Esophagus muscularis mucosa (tissue), 4 donors: ENCODE measurements around the gene PAX3. TPM values are rescaled to one million over a fixed set of nuclear protein-coding genes. Genes with fewer than 3 reads are reported as not detected.

Experiments used
- DNase-seq: peaks from one replicate; pipeline ENCODE4 v3.0.0-alpha.2; 2017; ENCODE audit errors: extremely low spot score
- H3K27ac ChIP-seq, 4 donors: fragments of 200-600 bp; sonication (generic); replicated peaks in 1 of 4; 1 replicate in 3 of 4; 2 replicates in 1 of 4; pipeline ENCODE4 v1.5.1; 2016 to 2019; ENCODE audit warnings: mild to moderate bottlenecking in 1 of 4
- H3K27me3 ChIP-seq, 4 donors: fragments of 200-600 bp; sonication (generic); one replicate each; pipeline versions ENCODE4 v1.5.1 to v1.6.0; 2016 to 2019
- H3K36me3 ChIP-seq, 4 donors: fragments of 200-600 bp; sonication (generic); one replicate each; pipeline ENCODE4 v1.5.1; 2016 to 2019
- H3K4me1 ChIP-seq, 4 donors: fragments of 200-600 bp; sonication (generic); one replicate each; pipeline ENCODE4 v1.5.1; 2016 to 2019
- H3K4me3 ChIP-seq, 4 donors: fragments of 200-600 bp; sonication (generic); 1 replicate in 2 of 4; 2 replicates in 2 of 4; pipeline ENCODE4 v1.5.1; 2016 to 2019; ENCODE audit warnings: mild to moderate bottlenecking in 4 of 4, moderate library complexity in 1 of 4
- H3K9me3 ChIP-seq, 4 donors: fragments of 200-600 bp; sonication (generic); 1 replicate in 3 of 4; 2 replicates in 1 of 4; pipeline ENCODE4 v1.5.1; 2016 to 2019
- EP300 ChIP-seq: sonication (generic); formaldehyde crosslinking; IDR thresholded peaks from one replicate; pipeline ENCODE4 v1.6.1; 2017; ENCODE audit warnings: antibody characterized with exemption
- POLR2A ChIP-seq: fragments of 450-650 bp; IDR thresholded peaks from one replicate; pipeline ENCODE4 v1.6.1; 2017; ENCODE audit warnings: antibody characterized with exemption, moderate library complexity, mild to moderate bottlenecking, low read depth
- POLR2AphosphoS5 ChIP-seq, 2 donors: sonication (generic); formaldehyde crosslinking; IDR thresholded peaks; one replicate each; pipeline ENCODE4 v1.6.1; 2017; ENCODE audit warnings: antibody characterized with exemption in 2 of 2
- WGBS: methylation state at CpG from one replicate; pipeline ENCODE4 v1.1.5; 2018; 5-methylcytosine and 5-hydroxymethylcytosine counted together
- intact Hi-C: fragments of 100-400 bp; cut with DNase I; formaldehyde crosslinking; loops from one replicate; pipeline ENCODE4 v1.15.1; 2023
- total RNA-seq, 4 donors: library from RNA; depleted of rRNA; stranded (reverse); fragments of >200 nt; gene quantifications; one replicate each; pipeline versions ENCODE4 v1.1.0 to v1.2.1, GENCODE V29; 2016
- TF ChIP-seq, protein P1 (sequence below), 3 experiments: fragments of 200-600 bp in 2 of 3; fragments of 450-650 bp in 1 of 3; sonication (generic) in 2 of 3; IDR thresholded peaks; one replicate each; pipeline ENCODE4 v1.5.1; 2017 to 2019; ENCODE audit warnings: antibody characterized with exemption in 3 of 3, mild to moderate bottlenecking in 2 of 3, moderate library complexity in 1 of 3

PAX3 gene
- total RNA-seq, 4 donors from 2014 or later: not detected

- intact Hi-C loops: no loop called here
- Histone ChIP-seq H3K27me3 (peaks cover 0 to 36% (median 0%) of the 10 kb centered on the region in 4 donors), H3K36me3 (no peaks in the 10 kb centered on the region), H3K9me3 (no peaks in the 10 kb centered on the region), H3K4me3 (no peak overlapping the region), H3K27ac (no peak overlapping the region), H3K4me1 (no peaks in the 10 kb centered on the region)
- WGBS: 24% methylated on average over 6 of the region's 6 CpGs
- TF ChIP-seq, protein P1, sequence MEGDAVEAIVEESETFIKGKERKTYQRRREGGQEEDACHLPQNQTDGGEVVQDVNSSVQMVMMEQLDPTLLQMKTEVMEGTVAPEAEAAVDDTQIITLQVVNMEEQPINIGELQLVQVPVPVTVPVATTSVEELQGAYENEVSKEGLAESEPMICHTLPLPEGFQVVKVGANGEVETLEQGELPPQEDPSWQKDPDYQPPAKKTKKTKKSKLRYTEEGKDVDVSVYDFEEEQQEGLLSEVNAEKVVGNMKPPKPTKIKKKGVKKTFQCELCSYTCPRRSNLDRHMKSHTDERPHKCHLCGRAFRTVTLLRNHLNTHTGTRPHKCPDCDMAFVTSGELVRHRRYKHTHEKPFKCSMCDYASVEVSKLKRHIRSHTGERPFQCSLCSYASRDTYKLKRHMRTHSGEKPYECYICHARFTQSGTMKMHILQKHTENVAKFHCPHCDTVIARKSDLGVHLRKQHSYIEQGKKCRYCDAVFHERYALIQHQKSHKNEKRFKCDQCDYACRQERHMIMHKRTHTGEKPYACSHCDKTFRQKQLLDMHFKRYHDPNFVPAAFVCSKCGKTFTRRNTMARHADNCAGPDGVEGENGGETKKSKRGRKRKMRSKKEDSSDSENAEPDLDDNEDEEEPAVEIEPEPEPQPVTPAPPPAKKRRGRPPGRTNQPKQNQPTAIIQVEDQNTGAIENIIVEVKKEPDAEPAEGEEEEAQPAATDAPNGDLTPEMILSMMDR (IDR thresholded peaks at IDR 0.05): no peak
- TF ChIP-seq EP300 (no peak), POLR2A (no peak), POLR2AphosphoS5 (IDR thresholded peaks at IDR 0.05) (no peak)
- no peak for DNase-seq
Observed at GRCh38 chr2:222257645-222258044, 41.2 kb downstream of the PAX3 start.

GRCh38 chr2:222256250-222256649 lies 42.5 kb downstream of the PAX3 start:
- no peaks in the 10 kb centered on the region for H3K4me1 ChIP-seq
- 13% methylated on average over 8 of the region's 8 CpGs for WGBS
- no peak for TF ChIP-seq POLR2A
- no peak for TF ChIP-seq EP300
- no peak for TF ChIP-seq POLR2AphosphoS5 (IDR thresholded peaks at IDR 0.05)
- TF ChIP-seq, protein P1 (IDR thresholded peaks at IDR 0.05): no peak
- no peak for DNase-seq
- no peak overlapping the region for H3K4me3 ChIP-seq
- H3K27me3 ChIP-seq: peaks cover 0 to 36% (median 0%) of the 10 kb centered on the region in 4 donors
- no peaks in the 10 kb centered on the region for H3K9me3 ChIP-seq
- H3K27ac ChIP-seq: no peak overlapping the region
- no peaks in the 10 kb centered on the region for H3K36me3 ChIP-seq
- intact Hi-C loops: no loop called here

DNA sequence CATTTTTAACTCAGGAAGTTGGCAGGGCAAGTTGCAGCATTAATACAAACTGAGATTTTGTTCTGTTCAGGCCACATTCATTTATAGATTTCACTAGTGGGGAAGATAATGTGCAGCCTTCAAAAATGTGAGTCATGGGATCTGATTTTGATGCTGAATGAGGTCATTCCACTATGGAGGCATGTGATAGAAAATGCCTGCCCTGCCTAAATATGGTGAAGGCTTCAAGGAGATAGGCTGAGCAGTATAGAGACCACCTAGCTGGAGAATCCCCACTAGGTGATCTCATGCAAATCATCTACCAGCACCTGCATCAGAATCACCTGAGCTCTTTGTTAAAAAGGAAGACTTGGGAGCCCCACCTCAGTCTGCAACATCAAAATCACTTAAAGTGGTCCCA lies 43.7 kb downstream of the PAX3 start:
- H3K27ac ChIP-seq: no peak overlapping the region
- no peak for TF ChIP-seq POLR2A
- no peak for TF ChIP-seq EP300
- TF ChIP-seq, protein P1 (IDR thresholded peaks at IDR 0.05): no peak
- no peak for TF ChIP-seq POLR2AphosphoS5 (IDR thresholded peaks at IDR 0.05)
- intact Hi-C loops: no loop called here
- H3K4me1 ChIP-seq: no peaks in the 10 kb centered on the region
- H3K4me3 ChIP-seq: no peak overlapping the region
- H3K27me3 ChIP-seq: peaks cover 0 to 32% (median 0%) of the 10 kb centered on the region in 4 donors
- no peaks in the 10 kb centered on the region for H3K36me3 ChIP-seq
- no peaks in the 10 kb centered on the region for H3K9me3 ChIP-seq
- DNase-seq: no peak

GRCh38 chr2:222250313-222250712 lies 48.5 kb downstream of the PAX3 start:
- intact Hi-C loops: no loop called here
- H3K9me3 ChIP-seq: no peaks in the 10 kb centered on the region
- no peak overlapping the region for H3K27ac ChIP-seq
- no peak overlapping the region for H3K4me3 ChIP-seq
- no peak for TF ChIP-seq EP300
- no peaks in the 10 kb centered on the region for H3K4me1 ChIP-seq
- H3K36me3 ChIP-seq: no peaks in the 10 kb centered on the region
- H3K27me3 ChIP-seq: peaks cover 0 to 2% (median 0%) of the 10 kb centered on the region in 4 donors
- no peak for DNase-seq
- 49% methylated on average over 1 of the region's 1 CpG for WGBS

DNA sequence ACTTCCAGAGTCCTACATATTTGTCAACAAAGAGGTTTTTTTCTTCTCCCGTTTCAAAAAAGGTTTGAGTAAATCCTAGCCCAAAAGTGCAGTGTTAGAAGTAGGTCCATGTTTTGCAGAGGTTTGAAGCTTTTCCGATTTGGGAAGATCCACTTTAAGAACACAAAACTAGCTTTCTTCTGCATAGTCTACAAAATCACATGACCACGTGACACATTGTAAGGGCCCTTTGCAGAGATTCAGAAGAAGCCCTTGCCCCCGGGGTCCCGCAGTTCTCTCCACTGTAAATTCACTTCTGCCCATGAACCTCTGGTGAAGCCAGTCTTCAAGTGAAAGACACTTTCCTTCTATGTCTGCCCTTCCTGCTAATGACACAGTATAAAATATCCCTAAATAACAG lies 49.4 kb downstream of the PAX3 start:
- Histone ChIP-seq H3K4me3 (no peak overlapping the region), H3K4me1 (no peaks in the 10 kb centered on the region), H3K36me3 (no peaks in the 10 kb centered on the region), H3K27me3 (no peaks in the 10 kb centered on the region), H3K9me3 (no peaks in the 10 kb centered on the region), H3K27ac (no peak overlapping the region)
- DNase-seq: no peak
- WGBS: 80% methylated on average over 5 of the region's 5 CpGs
- TF ChIP-seq POLR2A (no peak), EP300 (no peak), POLR2AphosphoS5 (IDR thresholded peaks at IDR 0.05) (no peak)
- TF ChIP-seq, protein P1 (IDR thresholded peaks at IDR 0.05): no peak
- intact Hi-C loops: no loop called here
